HFFc6 (cell line): ENCODE results near the gene PCNA. TPM values are rescaled to one million over a fixed set of nuclear protein-coding genes. Genes with fewer than 3 reads are reported as not detected.
A peak's percentile ranks its signal among the peaks of the same experiment; 100 is the strongest.

Source experiments
- DNase-seq: peaks from one replicate; pipeline ENCODE4 v3.0.0-alpha.2; 2018
- H3K27ac Mint-ChIP-seq: 2 replicates; pipeline ENCODE4 v1.8.0; 2020; ENCODE audit warnings: mild to moderate bottlenecking, mixed read lengths
- H3K27me3 Mint-ChIP-seq: 2 replicates; pipeline ENCODE4 v1.8.0; 2021; ENCODE audit warnings: mild to moderate bottlenecking, moderate library complexity, mixed read lengths; ENCODE audit not compliant: insufficient read depth
- H3K36me3 Mint-ChIP-seq: 2 replicates; pipeline ENCODE4 v1.8.0; 2021; ENCODE audit warnings: low read depth, mixed read lengths
- H3K4me1 Mint-ChIP-seq: 2 replicates; pipeline ENCODE4 v1.8.0; 2020; ENCODE audit warnings: low read depth, mixed read lengths
- H3K4me3 Mint-ChIP-seq: 2 replicates; pipeline ENCODE4 v1.8.0; 2020; ENCODE audit warnings: mild to moderate bottlenecking, moderate library complexity, mixed read lengths
- H3K9me3 Mint-ChIP-seq: 2 replicates; pipeline ENCODE4 v1.8.0; 2020; ENCODE audit warnings: mild to moderate bottlenecking, mixed read lengths
- total RNA-seq, 6 experiments: library from RNA; stranded (reverse); fragmentation: NEBNext Ultra II Directional; extraction: Animal tissue kit (Norgen Biotek cat#: 25700); gene quantifications; 2 replicates in 1 of 6; 3 replicates in 5 of 6; pipeline ENCODE4 v1.2.3, GENCODE V29; 2021
- TF ChIP-seq, protein P1 (sequence below): fragments of 200-600 bp; sonication (generic); IDR thresholded peaks from 2 replicates; pipeline ENCODE4 v1.5.0; 2021; ENCODE audit warnings: antibody characterized with exemption, mild to moderate bottlenecking

Gene PCNA
- total RNA-seq, 6 experiments from 2014 or later = 104 to 172 (median 152) TPM

DNA sequence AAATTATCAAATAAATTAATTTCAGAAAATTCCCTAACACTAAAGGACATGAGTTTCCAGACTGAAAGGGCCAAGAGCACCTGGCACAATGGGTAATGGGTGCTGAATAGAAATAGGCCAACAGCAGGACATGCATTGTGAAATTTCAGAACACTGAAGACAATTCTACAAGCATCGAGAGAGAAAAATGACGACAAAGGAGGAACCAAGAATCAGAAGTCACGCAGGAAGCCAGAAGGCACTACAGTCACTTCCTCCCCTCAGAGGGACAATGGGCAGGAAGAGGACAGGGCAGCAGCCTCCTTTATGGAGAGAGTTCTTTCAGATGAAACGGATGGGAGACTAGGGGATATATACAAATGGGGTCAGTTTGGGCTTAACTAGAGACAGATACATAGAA is 29.6 kb downstream of the PCNA start:
- no peak overlapping the region for H3K4me3 Mint-ChIP-seq
- no peaks in the 10 kb centered on the region for H3K9me3 Mint-ChIP-seq
- TF ChIP-seq, protein P1, sequence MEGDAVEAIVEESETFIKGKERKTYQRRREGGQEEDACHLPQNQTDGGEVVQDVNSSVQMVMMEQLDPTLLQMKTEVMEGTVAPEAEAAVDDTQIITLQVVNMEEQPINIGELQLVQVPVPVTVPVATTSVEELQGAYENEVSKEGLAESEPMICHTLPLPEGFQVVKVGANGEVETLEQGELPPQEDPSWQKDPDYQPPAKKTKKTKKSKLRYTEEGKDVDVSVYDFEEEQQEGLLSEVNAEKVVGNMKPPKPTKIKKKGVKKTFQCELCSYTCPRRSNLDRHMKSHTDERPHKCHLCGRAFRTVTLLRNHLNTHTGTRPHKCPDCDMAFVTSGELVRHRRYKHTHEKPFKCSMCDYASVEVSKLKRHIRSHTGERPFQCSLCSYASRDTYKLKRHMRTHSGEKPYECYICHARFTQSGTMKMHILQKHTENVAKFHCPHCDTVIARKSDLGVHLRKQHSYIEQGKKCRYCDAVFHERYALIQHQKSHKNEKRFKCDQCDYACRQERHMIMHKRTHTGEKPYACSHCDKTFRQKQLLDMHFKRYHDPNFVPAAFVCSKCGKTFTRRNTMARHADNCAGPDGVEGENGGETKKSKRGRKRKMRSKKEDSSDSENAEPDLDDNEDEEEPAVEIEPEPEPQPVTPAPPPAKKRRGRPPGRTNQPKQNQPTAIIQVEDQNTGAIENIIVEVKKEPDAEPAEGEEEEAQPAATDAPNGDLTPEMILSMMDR = no peak
- no peaks in the 10 kb centered on the region for H3K4me1 Mint-ChIP-seq
- no peaks in the 10 kb centered on the region for H3K27me3 Mint-ChIP-seq
- DNase-seq = no peak
- no peak overlapping the region for H3K27ac Mint-ChIP-seq
- no peaks in the 10 kb centered on the region for H3K36me3 Mint-ChIP-seq

DNA sequence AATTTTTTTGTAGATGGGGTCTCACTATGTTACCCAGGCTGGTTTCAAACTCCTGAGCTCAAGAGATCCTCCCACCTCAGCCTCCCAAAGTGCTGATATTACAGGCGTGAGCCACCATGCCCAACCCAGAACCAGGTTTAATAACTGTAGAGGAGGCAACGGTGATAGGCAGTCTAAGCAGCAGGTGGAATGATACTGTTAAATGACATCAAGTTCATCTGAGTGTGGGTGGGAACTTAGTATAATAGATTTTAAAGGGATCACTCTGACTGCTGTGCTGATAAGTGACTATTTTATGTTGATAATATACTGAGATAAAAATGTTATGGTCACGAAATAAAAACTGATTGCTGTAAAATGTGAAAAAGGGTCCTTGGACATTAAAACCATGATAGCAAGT is 31.1 kb downstream of the PCNA start:
- Mint-ChIP-seq H3K36me3 (no peaks in the 10 kb centered on the region), H3K9me3 (no peaks in the 10 kb centered on the region), H3K27ac (no peak overlapping the region), H3K4me1 (no peaks in the 10 kb centered on the region), H3K27me3 (no peaks in the 10 kb centered on the region), H3K4me3 (no peak overlapping the region)
- TF ChIP-seq, protein P1 = no peak
- DNase-seq = no peak

DNA sequence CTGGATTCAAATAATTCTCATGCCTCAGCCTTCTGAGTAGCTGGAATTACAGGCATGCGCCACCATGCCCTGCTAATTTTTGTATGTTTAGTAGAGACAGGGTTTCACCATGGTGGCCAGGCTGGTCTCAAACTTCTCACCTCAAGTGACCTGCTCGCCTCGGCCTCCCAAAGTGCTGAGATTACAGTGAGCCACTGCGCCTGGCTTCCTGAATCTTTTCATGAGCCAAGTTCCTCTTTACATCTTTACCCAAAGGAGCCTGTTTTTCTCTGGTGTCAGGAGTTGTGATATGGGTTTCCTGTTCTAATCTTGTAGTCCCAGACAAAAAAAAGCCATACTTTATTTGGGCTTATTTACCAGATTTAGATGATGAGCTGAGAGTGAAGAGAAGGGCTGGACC is 34.4 kb downstream of the PCNA start:
- Mint-ChIP-seq H3K4me3 (no peak overlapping the region), H3K27ac (no peak overlapping the region), H3K4me1 (peaks cover under 1% of the 10 kb centered on the region; the same call in 1 of the 2 replicates), H3K9me3 (no peaks in the 10 kb centered on the region), H3K27me3 (peaks cover 5% of the 10 kb centered on the region), H3K36me3 (no peaks in the 10 kb centered on the region)
- TF ChIP-seq, protein P1 = no peak
- no peak for DNase-seq

DNA sequence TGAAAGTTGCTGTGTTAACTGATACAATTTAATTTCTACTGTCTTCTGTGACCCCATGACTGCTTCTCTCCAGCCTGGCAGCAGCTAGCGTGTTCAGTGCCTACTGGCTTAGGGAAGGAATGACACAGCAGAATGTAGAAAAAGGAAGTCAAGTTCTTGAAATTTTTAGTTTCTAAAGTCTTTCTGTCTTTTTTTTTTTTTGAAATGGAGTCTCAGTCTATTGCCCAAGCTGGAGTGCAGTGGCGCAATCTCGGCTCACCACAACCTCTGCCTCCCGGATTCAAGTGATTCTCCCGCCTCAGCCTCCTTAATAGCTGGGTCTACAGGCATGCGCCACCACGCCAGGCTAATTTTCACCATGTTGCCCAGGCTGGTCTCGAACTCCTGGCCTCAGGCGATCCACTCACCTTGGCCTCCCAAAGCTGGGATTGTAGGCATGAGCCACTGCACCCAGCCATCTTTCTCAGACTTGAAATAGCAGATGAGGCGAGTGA is 39.3 kb downstream of the PCNA start:
- Mint-ChIP-seq H3K36me3 (no peaks in the 10 kb centered on the region), H3K27me3 (peaks cover 5% of the 10 kb centered on the region), H3K27ac (no peak overlapping the region), H3K4me1 (peaks cover 5% of the 10 kb centered on the region; the same call in 1 of the 2 replicates), H3K9me3 (no peaks in the 10 kb centered on the region), H3K4me3 (no peak overlapping the region)
- peak; percentile 37 for DNase-seq
- TF ChIP-seq, protein P1 = no peak

DNA sequence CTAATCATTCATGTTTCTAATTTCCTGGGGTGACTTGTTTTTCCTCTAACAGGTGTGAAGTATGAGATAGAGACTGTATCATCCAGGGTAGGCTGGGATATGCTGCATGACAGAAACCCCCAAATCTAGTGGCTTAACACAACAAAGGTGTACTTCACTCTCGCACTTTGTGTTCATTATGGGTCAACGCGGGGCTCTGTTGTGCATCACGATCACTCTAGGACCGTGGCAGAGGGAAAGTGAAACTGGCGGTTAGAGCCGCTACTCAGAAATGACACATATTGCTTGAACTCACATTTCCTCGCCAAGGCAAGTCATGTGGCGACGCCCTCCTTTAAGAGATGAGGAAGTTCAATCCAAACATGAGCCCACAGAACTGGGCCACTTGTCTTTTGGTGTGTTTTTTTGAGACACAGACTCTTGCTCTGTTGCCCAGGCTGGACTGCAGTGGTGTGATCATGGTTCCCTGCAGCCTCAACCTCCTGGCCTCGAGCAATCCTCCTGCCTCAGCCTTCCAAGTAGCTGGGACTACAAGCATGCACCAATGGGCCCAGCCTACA is 41.3 kb downstream of the PCNA start:
- TF ChIP-seq, protein P1 = no peak
- no peak overlapping the region for H3K4me3 Mint-ChIP-seq
- peaks cover 5% of the 10 kb centered on the region for H3K27me3 Mint-ChIP-seq
- no peak overlapping the region for H3K27ac Mint-ChIP-seq
- H3K4me1 Mint-ChIP-seq = peaks cover 12% of the 10 kb centered on the region
- DNase-seq = no peak
- no peaks in the 10 kb centered on the region for H3K9me3 Mint-ChIP-seq
- H3K36me3 Mint-ChIP-seq = no peaks in the 10 kb centered on the region
